ENCODE measurements around the gene JMJD1C. TPM values are rescaled to one million over a fixed set of nuclear protein-coding genes. Genes with fewer than 3 reads are reported as not detected.
"Not testable (repeated sequence)": the region's sequence is repeated elsewhere in the genome, so short reads cannot be mapped to it uniquely, and the experiment has no call there.

JMJD1C gene
- total RNA-seq, 2 donors from 2014 or later = 40.9 to 44.3 TPM

DNA sequence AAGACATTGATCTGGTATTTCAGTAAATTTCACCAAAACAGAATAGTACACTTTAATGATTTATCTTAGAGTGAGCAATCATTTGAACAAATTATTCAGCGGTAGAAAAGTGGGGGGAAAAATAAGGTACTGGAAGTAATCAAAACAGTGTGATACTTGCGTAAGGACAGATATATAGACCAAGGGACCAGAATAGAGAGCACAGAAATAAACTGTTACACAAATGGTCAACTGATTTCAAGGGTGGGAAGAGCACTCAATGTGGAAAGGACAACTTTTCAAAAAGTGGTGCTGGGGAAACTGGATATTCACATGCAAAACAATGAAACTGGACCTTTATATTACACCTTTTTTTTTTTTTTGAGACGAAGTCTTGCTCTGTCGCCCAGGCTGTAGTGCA, 212.7 kb downstream of the JMJD1C start:
- intact Hi-C loops (cut with DNase I) = no loop called here
- ATAC-seq = no peak

DNA sequence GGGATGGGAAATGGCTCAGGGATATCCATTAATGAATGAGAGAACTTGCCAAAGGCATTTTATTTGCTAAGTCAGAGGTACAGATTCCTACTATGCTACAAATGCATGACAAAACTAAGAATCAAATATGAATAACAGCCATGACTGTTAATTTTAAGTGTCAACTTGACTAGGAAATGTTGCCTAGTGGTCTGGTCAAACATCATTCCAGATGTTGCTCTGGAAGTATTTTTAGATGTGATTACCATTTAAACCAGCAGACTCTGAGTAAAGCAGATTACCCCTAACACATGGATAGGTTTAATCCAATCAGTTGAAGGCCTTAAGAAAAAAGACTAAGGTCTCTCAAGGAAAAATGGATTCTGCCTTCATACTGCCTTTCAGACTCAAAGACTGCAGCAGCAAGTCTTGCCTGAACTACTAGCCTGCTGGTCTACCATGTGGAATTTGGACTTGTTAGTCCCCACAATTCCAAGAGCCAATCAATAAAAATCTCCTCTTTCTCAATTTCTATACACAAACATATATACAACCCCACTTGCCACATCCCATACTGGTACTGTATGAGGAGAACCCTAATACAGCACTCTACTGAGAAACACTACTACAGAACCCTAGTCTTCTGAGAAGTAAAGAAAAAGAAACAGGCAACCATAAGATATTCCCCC, 213.5 kb downstream of the JMJD1C start:
- DNase-seq = no peak
- intact Hi-C loops (cut with DNase I) = no loop called here
- no peak for ATAC-seq

More for the DNA sequence above, 212.7 kb downstream of the JMJD1C start:
- DNase-seq = no peak

DNA sequence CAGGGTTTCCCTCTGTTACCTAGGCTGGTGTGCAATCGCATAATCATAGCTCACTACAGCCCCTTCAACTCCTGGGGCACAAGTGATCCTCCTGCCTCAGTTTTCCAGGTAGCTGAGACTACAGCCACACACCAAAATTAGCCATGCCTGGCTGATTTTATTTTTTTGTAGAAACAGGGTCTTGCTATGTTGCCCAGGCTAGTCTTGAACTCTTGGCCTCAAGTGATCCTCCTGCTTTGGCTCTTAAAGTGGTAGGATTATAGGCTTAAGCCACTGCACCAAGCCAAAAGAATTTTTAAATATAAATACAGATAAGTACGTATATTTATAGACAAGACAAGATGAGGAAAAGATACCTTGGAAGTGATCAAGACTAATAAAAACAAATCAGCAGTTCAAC, 215.7 kb downstream of the JMJD1C start:
- ATAC-seq = no peak
- no peak for DNase-seq
- intact Hi-C loops (cut with DNase I) = no loop called here

DNA sequence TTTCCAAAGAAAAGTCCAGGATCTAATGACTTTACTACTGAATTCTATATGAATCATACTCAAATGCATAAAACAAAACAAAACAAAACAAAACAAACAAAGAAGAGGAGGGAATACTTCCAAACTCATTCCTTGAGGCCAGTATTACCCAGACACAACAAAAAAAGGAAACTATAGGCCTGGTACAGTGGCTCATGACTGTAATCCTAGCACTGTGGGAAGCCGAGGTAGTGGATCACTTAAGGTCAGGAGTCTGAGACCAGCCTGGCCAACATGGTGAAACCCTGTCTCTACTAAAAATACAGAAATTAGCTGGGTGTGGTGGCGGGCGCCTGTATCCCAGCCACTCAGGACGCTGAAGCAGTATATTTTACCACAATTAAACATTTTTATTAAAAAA, 218.0 kb downstream of the JMJD1C start:
- intact Hi-C loops (cut with DNase I) = no loop called here
- no peak for ATAC-seq
- no peak for DNase-seq

DNA sequence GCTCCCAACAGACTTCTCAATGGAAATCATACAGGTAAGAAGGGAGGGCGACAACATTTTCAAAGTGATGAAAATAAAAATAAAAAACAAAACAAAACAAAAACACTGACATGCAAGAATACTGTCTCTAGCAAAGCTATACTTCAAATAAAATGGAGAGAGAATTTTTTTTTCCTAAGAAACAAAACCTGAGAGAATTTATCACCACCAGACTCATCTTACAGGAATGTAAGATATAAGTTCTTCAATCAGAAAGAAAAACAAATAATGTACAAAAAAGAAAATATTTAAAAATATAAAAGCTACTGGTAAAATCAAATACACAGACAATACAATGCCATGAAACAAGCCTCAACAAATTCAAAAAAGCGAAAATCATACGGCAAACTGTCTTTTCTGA, 219.4 kb downstream of the JMJD1C start:
- intact Hi-C loops (cut with DNase I) = no loop called here
- no peak for DNase-seq
- no peak for ATAC-seq

DNA sequence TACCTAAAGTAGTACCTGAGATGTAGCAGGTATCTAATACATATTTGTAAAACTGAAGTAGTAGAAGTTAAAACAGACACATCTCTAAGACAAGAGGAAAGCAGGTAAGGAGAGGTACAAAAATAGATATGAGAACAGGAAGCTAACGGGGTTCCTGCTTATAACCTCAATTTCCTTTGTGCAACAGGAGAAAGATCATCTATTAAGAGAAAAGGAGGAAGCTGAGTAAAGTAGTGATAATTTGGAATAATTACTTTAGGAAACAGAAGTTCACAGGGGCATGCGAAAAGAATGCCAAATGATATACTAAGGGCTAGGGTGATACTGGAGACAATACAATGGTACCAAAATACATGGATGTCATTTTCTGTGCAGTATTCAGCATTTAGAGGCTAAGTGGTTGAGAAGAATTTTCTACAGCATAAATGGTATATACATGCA, 223.9 kb downstream of the JMJD1C start:
- no peak for DNase-seq
- ATAC-seq = no peak
- intact Hi-C loops (cut with DNase I) = no loop called here

DNA sequence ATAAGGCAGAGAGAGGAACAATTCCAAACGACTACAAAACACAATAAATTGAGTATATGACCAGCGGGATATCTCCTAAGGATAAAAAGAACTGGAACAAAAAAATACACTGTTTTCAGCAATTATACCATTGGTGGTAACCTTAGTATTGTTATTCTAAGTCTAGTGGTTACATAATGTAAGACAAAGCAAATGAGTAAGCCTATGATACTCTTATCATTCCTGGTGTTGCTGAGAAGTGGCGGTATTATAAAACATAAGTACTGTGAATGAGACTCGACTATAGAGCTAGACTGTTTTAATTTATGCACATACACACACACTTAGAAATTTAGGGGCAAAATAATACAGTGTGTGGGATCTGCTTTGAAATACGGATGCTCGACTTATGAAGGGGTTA, 225.0 kb downstream of the JMJD1C start:
- ATAC-seq (peak in 1 of 2 donors; percentile 26), DNase-seq (no peak)
- intact Hi-C loops (cut with DNase I) = no loop called here

DNA sequence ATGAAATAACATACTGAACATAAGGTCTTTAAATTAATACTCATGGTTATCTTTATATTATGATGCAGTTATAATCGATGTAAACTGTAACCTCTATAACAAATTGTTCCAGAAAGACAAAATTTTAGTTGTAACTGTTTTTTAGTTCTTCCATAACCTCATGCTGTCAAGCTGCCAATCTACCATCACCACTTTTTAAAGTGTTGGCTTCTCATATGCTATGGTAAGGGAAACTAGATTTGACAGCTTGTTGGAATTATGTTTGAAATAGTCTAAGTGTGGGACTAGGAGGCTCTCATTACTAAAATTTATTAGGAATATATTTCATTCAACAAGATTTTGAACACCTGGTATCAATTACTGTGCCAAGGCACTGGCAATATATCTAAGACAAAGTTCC, 227.3 kb downstream of the JMJD1C start:
- ATAC-seq (no peak), DNase-seq (no peak)
- intact Hi-C loops (cut with DNase I) = no loop called here

DNA sequence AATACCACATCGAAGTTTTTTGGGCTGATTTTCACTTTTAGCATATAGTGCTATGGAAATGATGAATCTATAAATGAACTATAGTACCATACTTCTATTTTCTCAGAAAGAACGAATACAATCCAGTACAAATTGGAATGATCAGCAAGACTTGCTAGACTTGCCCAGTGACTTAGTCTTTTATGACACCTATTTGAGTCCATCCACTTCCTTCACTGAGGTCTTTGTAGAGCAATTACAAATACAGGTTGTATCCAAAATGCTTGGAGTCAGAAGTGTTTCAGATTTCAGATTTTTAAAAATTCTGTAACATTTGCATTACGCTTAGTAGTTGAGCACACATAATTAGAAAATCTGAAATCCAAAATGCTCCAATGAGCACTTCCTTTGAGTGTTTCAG, 228.4 kb downstream of the JMJD1C start:
- intact Hi-C loops (cut with DNase I) = no loop called here
- no peak for DNase-seq
- ATAC-seq = no peak

DNA sequence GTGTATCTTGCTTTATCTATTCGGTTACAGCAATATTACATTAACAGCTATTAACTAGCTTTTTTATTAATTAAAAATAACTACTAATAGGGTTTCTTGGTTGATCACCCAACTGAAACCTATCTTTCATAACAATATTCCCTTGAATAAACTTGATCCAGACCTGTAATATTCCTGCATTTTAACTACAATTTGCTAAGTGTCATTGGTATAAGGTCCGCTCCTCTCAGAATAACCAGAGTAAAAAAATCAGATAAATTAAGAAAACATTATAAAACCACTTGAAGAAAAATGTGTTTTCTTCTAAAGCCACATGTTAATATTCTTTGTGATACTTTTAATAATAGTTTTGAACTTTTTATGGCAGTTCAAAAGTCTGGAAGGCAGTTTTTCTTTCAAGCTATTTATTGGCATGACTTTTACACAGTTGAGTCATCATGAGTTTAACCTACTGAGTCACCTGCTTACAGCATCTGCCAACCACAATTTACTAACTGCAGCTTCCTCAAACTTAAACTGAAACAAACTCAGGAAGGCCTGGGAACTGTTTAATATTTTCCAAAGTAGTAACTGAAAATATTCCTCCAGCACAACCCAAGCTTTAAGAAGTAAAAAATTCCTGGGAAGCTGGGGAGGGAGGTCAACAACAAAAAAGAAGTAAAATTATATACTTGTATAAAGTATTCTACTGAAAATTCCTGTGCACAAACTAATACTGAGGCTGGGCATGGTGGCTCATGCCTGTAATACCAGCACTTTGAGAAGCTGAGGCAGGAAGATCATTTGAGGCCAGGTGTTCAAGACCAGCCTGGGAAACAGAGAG, 229.5 kb downstream of the JMJD1C start:
- DNase-seq = no peak

DNA sequence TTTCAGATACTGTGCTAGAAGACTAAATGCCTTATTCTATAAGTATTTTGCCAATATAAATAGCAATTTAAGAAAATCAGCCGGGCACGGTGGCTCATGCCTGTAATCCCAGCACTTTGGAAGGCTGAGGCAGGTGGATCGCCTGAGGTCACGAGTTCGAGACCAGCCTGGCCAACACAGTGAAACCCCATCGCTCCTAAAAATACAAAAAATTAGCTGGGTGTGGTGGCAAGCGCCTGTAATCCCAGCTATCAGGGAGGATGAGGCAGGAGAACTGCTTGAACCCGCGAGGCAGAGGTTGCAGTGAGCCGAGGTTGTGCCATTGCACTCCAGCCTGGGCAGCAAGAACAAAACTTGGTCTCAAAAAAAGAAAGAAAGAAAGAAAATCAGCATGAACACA, 230.6 kb downstream of the JMJD1C start:
- ATAC-seq; DNase-seq; intact Hi-C loops (cut with DNase I): not testable (repeated sequence)

More for the DNA sequence above, 229.5 kb downstream of the JMJD1C start:
- ATAC-seq = peak; percentile 61 to 95
- intact Hi-C loops (cut with DNase I) = no loop called here

DNA sequence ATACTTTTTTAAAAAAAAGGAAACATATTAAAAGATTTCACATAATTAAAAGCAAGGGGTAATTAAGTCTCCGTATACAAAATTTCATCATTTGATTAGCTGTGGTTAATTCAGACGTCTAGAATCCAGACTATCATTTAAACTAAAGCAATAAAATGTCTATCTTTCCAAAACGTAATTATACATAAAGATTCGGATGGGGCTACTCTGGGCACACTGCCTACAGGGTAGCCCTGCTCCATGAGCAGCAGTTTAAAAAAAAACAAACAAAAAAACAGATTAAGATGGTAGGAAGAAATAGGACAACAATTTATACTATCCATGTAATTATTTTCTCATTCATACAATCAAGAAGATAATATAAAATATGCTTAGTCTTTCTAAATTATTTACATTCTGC, 236.6 kb downstream of the JMJD1C start:
- intact Hi-C loops (cut with DNase I) = no loop called here
- no peak for ATAC-seq
- no peak for DNase-seq

DNA sequence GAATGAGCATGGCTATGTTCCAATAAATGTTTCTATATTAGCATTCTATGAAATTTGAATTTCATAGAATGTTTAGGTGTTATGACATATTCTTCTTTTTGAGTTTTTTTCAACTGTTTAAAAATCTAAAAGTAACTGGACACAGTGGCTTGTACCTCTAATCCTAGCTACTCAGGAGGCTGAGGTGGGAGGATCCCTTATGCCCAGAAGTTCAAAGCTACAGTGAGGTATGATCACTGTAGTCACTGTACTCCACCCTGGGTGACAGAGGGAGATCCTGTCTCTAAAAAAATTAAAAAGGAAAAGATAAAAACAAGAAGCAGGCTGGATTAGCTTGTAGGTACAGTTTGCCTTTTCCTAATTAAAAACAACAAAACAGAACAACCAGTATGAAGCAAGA, 237.5 kb downstream of the JMJD1C start:
- intact Hi-C loops (cut with DNase I) = no loop called here

DNA sequence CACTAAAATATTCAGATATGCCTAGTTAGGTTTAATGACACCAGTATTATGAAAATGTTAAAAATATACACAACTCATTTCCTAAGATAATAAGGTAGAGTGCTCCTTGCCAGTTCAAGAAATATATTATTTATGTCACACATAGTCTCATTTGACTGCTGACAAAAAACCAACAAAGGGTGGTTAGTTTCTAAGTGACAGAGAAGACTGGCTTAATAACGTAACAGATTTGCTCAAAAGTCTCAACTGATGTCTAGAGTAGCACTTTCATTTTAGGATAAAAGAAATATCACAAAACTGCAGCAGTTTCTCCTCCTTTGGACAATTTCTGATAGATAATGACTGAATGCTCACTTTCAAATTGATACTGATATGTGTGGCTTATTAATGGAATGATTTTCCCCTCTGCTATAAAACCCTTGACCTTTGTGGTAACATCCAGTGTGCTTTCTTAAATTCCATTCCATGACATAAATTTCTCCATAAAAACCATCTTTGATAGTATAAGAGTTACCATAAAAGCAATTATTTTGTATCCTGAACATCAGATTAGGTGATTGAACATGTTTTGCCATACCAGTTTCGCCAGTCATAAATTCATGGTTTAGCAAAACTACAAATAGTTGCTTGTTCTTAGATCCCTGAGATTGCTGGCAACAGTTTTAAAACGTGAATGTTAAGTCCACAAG, 238.4 kb downstream of the JMJD1C start:
- ATAC-seq (no peak), DNase-seq (no peak)
- intact Hi-C loops (cut with DNase I) = no loop called here

More for the DNA sequence above, 237.5 kb downstream of the JMJD1C start:
- ATAC-seq (no peak), DNase-seq (no peak)

DNA sequence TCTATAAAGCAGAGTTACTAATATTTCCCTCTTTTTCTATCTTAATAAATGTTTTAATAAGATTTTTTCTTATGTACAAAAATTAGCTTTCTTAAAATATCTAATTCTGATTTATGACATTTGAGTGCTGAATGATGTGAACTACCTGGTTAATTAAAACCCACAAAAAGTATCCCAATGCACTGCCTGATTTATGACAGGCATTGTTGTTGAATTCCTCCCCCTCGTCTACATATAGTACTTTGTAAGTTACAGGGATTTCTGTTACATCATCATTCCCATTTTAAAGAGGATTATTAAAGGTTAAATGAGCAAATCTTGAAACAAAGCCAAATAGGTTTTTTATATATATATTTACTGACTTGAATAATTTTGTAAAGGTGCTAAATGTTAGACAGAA, 241.5 kb downstream of the JMJD1C start:
- ATAC-seq (no peak), DNase-seq (no peak)
- intact Hi-C loops (cut with DNase I) = loop anchor here in 1 of 2 donors (5.0 kb wide), 1 partner anchor 33 kb away; no protein-coding TSS in a partner anchor

DNA sequence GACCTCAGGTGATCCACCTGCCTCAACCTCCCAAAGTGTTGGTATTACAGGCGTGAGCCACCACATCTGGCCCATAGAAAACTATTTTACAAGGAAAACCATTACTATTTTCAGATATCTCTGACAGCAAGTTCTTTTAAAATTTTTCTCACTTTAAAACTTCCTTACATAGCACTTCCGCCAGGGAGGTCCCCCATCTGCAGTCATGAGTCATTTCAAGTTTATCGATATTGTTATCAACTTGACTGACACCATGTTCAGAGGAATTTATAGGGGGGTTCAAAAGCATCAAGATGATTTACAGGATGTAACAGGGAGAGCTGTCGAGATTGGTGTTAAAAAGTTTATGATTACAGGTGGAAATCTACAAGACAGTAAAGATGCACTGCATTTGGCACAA, 243.8 kb downstream of the JMJD1C start:
- DNase-seq (no peak), ATAC-seq (no peak)
- intact Hi-C loops (cut with DNase I) = loop anchor here in 1 of 2 donors (5.0 kb wide), 1 partner anchor 35 kb away; no protein-coding TSS in a partner anchor

DNA sequence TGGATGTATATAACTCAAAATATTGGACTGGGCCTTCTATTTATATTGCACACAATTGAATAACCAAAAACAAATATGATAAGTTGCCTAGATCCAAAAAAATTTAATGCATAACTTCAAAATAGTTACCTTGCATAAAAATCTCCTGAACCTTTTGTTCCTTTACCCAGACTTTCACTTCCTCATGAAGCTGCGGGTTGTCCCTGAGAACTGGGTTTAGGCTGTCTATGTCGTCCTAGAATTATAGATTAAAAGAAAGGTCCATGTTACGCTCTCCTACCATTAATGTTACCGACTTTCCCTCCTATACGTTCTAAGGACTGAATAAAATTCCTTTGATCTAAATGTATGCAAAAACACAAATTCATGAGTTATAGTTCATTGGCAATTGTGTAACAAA, 246.0 kb downstream of the JMJD1C start:
- ATAC-seq = no peak

DNA sequence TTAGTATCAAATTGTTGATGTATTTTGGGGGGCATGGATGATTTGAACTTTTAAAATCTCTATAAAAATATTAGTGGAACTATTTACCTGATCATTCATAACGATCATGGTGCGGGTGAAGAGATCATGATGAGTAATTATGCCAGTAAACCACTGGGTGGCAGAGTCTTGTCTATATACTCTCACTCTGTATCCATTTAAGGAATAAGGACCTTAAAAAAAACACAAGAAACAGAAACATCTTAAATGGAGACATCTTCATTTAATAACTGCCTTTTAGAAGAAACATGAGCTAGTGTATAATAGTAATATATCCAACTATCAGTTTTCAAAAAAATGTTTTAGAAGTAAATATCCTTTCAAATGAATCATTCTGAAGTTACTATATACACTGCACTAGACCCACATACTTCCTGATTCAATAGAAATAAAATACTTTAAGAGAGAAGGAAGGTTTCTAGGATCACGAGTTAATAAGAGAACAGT, 248.6 kb downstream of the JMJD1C start:
- intact Hi-C loops (cut with DNase I) = loop anchor here in 1 of 2 donors (2.0 to 10.0 kb wide), 3 partner anchors 248 to 505 kb away; partner anchors contain the start of gene JMJD1C
- peak; percentile 78 to 84 for ATAC-seq

More for the DNA sequence above, 246.0 kb downstream of the JMJD1C start:
- intact Hi-C loops (cut with DNase I) = loop anchor here in 1 of 2 donors (5.0 to 10.0 kb wide), 3 partner anchors 38 to 503 kb away; partner anchors contain the start of gene JMJD1C
- no peak for DNase-seq

DNA sequence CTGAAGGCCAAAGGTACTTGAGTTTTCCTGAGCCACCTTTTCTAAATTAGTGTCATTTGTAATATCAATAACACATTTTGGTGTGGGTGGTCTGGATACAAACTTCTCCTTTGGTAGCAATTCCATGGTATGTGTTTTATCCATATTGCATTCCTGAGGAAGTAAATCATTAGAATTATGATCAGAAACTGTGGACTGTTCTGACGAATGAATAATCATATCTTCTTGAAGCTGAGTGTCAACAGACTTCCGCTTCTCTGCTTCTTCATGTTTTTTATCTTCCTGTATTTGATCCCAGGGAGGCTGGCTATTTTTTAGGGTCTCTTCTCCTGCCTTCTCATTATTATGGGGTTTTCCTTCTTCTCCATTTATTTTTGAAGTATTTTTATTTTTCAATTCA, 251.2 kb downstream of the JMJD1C start:
- ATAC-seq (no peak), DNase-seq (no peak)
- intact Hi-C loops (cut with DNase I) = loop anchor here in 1 of 2 donors (10.0 kb wide), 1 partner anchor 250 kb away; the partner anchor contains the start of gene JMJD1C

More for the DNA sequence above, 248.6 kb downstream of the JMJD1C start:
- DNase-seq = no peak
